Measurements from ENCODE around the gene ZBED5. TPM values are rescaled to one million over a fixed set of nuclear protein-coding genes. Genes with fewer than 3 reads are reported as not detected.
A peak's percentile ranks its signal among the peaks of the same experiment; 100 is the strongest.

ZBED5 gene
- total RNA-seq, 1 donor from 2014 or later, result 83.4 TPM

- H3K4me3 Mint-ChIP-seq (ENCODE audit: unreplicated experiment), result peak overlapping the region; percentile 12
- H3K9me3 Mint-ChIP-seq (ENCODE audit: unreplicated experiment), result peaks cover 6% of the 10 kb centered on the region
- TF ChIP-seq CTCF (IDR thresholded peaks at IDR 0.05; ENCODE audit: partially characterized antibody, unreplicated experiment), result no peak
- no peak overlapping the region for H3K27ac Mint-ChIP-seq (ENCODE audit: unreplicated experiment)
- DNase-seq, result no peak
- H3K4me1 Mint-ChIP-seq (ENCODE audit: low read depth, unreplicated experiment), result peaks cover 27% of the 10 kb centered on the region
- H3K27me3 Mint-ChIP-seq (ENCODE audit: unreplicated experiment), result peaks cover 3% of the 10 kb centered on the region
- H3K36me3 Mint-ChIP-seq (ENCODE audit: unreplicated experiment), result no peaks in the 10 kb centered on the region
Observed at GRCh38 chr11:10899121-10899830, 41.4 kb upstream of the ZBED5 start.

- no peak for DNase-seq
- Mint-ChIP-seq H3K4me3 (ENCODE audit: unreplicated experiment) (no peak overlapping the region), H3K36me3 (ENCODE audit: unreplicated experiment) (no peaks in the 10 kb centered on the region), H3K4me1 (ENCODE audit: low read depth, unreplicated experiment) (peaks cover 27% of the 10 kb centered on the region), H3K9me3 (ENCODE audit: unreplicated experiment) (peaks cover 6% of the 10 kb centered on the region), H3K27ac (ENCODE audit: unreplicated experiment) (no peak overlapping the region), H3K27me3 (ENCODE audit: unreplicated experiment) (peaks cover 3% of the 10 kb centered on the region)
- TF ChIP-seq CTCF (IDR thresholded peaks at IDR 0.05; ENCODE audit: partially characterized antibody, unreplicated experiment), result no peak
Observed at GRCh38 chr11:10898763-10899025, 40.8 kb upstream of the ZBED5 start.

GRCh38 chr11:10898003-10898762, 40.3 kb upstream of the ZBED5 start:
- no peak for DNase-seq
- TF ChIP-seq CTCF (IDR thresholded peaks at IDR 0.05; ENCODE audit: partially characterized antibody, unreplicated experiment), result no peak
- Mint-ChIP-seq H3K4me3 (ENCODE audit: unreplicated experiment) (peak overlapping the region; percentile 2), H3K27me3 (ENCODE audit: unreplicated experiment) (peaks cover 3% of the 10 kb centered on the region), H3K9me3 (ENCODE audit: unreplicated experiment) (peaks cover 6% of the 10 kb centered on the region), H3K27ac (ENCODE audit: unreplicated experiment) (peak overlapping the region; percentile 44), H3K4me1 (ENCODE audit: low read depth, unreplicated experiment) (peaks cover 27% of the 10 kb centered on the region), H3K36me3 (ENCODE audit: unreplicated experiment) (no peaks in the 10 kb centered on the region)

GRCh38 chr11:10897150-10897549, 39.3 kb upstream of the ZBED5 start:
- peaks cover 6% of the 10 kb centered on the region for H3K9me3 Mint-ChIP-seq (ENCODE audit: unreplicated experiment)
- TF ChIP-seq CTCF (IDR thresholded peaks at IDR 0.05; ENCODE audit: partially characterized antibody, unreplicated experiment), result no peak
- peaks cover 3% of the 10 kb centered on the region for H3K27me3 Mint-ChIP-seq (ENCODE audit: unreplicated experiment)
- no peak overlapping the region for H3K27ac Mint-ChIP-seq (ENCODE audit: unreplicated experiment)
- peaks cover 27% of the 10 kb centered on the region for H3K4me1 Mint-ChIP-seq (ENCODE audit: low read depth, unreplicated experiment)
- no peak overlapping the region for H3K4me3 Mint-ChIP-seq (ENCODE audit: unreplicated experiment)
- H3K36me3 Mint-ChIP-seq (ENCODE audit: unreplicated experiment), result no peaks in the 10 kb centered on the region
- DNase-seq, result no peak

GRCh38 chr11:10896493-10896892, 38.6 kb upstream of the ZBED5 start:
- H3K36me3 Mint-ChIP-seq (ENCODE audit: unreplicated experiment), result no peaks in the 10 kb centered on the region
- H3K4me1 Mint-ChIP-seq (ENCODE audit: low read depth, unreplicated experiment), result peaks cover 27% of the 10 kb centered on the region
- H3K27me3 Mint-ChIP-seq (ENCODE audit: unreplicated experiment), result peaks cover 3% of the 10 kb centered on the region
- no peak for DNase-seq
- no peak for TF ChIP-seq CTCF (IDR thresholded peaks at IDR 0.05; ENCODE audit: partially characterized antibody, unreplicated experiment)
- H3K27ac Mint-ChIP-seq (ENCODE audit: unreplicated experiment), result no peak overlapping the region
- H3K4me3 Mint-ChIP-seq (ENCODE audit: unreplicated experiment), result no peak overlapping the region
- peaks cover 6% of the 10 kb centered on the region for H3K9me3 Mint-ChIP-seq (ENCODE audit: unreplicated experiment)
